HEK293T (cell line): Measurements from ENCODE around the gene DNAH8.

Source experiments
- BHLHE40 ChIP-seq: fragments of 450-650 bp; IDR thresholded peaks from 2 replicates; pipeline ENCODE4 v1.6.1; 2016; ENCODE audit warnings: mild to moderate bottlenecking, moderate library complexity, borderline replicate concordance
- CTBP1 ChIP-seq: fragments of 450-650 bp; IDR thresholded peaks from 2 replicates; pipeline ENCODE4 v1.6.1; 2016; ENCODE audit warnings: borderline replicate concordance
- ELF4 ChIP-seq: fragments of 450-650 bp; IDR thresholded peaks from 2 replicates; pipeline ENCODE4 v1.6.1; 2017; ENCODE audit warnings: antibody characterized with exemption
- FOXM1 ChIP-seq: fragments of 450-650 bp; IDR thresholded peaks from 2 replicates; pipeline ENCODE4 v1.6.1; 2017; ENCODE audit warnings: mild to moderate bottlenecking, borderline replicate concordance
- L3MBTL2 ChIP-seq: fragments of 450-650 bp; conservative IDR thresholded peaks from 2 replicates; pipeline ENCODE4 v1.6.1; 2016; ENCODE audit warnings: mild to moderate bottlenecking
- NFRKB ChIP-seq: fragments of 450-650 bp; IDR thresholded peaks from 2 replicates; pipeline ENCODE4 v1.6.1; 2016; ENCODE audit warnings: mild to moderate bottlenecking, moderate library complexity
- PKNOX1 ChIP-seq: fragments of 450-650 bp; IDR thresholded peaks from 2 replicates; pipeline ENCODE4 v1.6.1; 2016
- SP1 ChIP-seq: fragments of 450-650 bp; IDR thresholded peaks from 2 replicates; pipeline ENCODE4 v1.6.1; 2017
- SUZ12 ChIP-seq: fragments of 450-650 bp; IDR thresholded peaks from 2 replicates; pipeline ENCODE4 v1.6.1; 2016; ENCODE audit warnings: mild to moderate bottlenecking
- TARDBP ChIP-seq: fragments of 450-650 bp; IDR thresholded peaks from 2 replicates; pipeline ENCODE4 v1.6.1; 2016

- TF ChIP-seq CTBP1: no peak
- TF ChIP-seq BHLHE40: no peak
- TF ChIP-seq NFRKB: no peak
- TF ChIP-seq SP1: no peak
- no peak for TF ChIP-seq SUZ12
- no peak for TF ChIP-seq PKNOX1
- no peak for TF ChIP-seq TARDBP
- no peak for TF ChIP-seq L3MBTL2
- TF ChIP-seq ELF4: no peak
- TF ChIP-seq FOXM1: no peak
Measured at GRCh38 chr6:39003492-39003891, 288.4 kb downstream of the DNAH8 start.
